ENCODE results near the gene CBY1. TPM values are rescaled to one million over a fixed set of nuclear protein-coding genes. Genes with fewer than 3 reads are reported as not detected.

CBY1 gene
- total and polyA plus RNA-seq, 4 donors = 6.3 to 14.9 (median 8.9) TPM

DNA sequence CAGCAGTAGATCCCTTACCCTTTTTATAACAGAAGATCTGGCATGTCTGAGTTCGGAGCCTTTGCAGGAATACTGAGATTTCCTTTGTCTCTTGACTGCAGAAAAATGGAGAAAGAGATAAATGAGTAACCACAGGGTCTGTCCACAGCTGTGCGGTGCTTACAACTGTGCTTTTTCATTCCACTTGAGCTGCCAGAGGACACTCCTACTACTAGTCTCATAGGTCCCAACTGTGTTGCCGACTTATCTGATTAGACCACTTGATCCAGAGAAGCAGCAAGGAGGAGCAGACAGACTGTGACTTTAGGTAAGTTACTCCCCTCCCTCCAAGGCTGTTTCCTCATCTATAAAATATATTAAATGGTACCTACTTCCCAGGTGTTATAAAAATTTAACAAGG, 17.7 kb upstream of the CBY1 start:
- TF ChIP-seq, protein P1, sequence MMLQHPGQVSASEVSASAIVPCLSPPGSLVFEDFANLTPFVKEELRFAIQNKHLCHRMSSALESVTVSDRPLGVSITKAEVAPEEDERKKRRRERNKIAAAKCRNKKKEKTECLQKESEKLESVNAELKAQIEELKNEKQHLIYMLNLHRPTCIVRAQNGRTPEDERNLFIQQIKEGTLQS (IDR thresholded peaks at IDR 0.05) = no peak
- TF ChIP-seq, protein P2, sequence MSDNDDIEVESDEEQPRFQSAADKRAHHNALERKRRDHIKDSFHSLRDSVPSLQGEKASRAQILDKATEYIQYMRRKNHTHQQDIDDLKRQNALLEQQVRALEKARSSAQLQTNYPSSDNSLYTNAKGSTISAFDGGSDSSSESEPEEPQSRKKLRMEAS (IDR thresholded peaks at IDR 0.05) = no peak
- no peak for TF ChIP-seq RAD21 (IDR thresholded peaks at IDR 0.05)
- no peak for TF ChIP-seq HNF4A (conservative IDR thresholded peaks at IDR 0.05)
- TF ChIP-seq, protein P3, sequence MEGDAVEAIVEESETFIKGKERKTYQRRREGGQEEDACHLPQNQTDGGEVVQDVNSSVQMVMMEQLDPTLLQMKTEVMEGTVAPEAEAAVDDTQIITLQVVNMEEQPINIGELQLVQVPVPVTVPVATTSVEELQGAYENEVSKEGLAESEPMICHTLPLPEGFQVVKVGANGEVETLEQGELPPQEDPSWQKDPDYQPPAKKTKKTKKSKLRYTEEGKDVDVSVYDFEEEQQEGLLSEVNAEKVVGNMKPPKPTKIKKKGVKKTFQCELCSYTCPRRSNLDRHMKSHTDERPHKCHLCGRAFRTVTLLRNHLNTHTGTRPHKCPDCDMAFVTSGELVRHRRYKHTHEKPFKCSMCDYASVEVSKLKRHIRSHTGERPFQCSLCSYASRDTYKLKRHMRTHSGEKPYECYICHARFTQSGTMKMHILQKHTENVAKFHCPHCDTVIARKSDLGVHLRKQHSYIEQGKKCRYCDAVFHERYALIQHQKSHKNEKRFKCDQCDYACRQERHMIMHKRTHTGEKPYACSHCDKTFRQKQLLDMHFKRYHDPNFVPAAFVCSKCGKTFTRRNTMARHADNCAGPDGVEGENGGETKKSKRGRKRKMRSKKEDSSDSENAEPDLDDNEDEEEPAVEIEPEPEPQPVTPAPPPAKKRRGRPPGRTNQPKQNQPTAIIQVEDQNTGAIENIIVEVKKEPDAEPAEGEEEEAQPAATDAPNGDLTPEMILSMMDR (IDR thresholded peaks at IDR 0.05; ENCODE audit: low read depth, low read length, missing input control) = no peak
- no peak for TF ChIP-seq FOXA1 (IDR thresholded peaks at IDR 0.05)
- no peak for TF ChIP-seq HNF4G (IDR thresholded peaks at IDR 0.05)
- no peak for TF ChIP-seq TAF1 (conservative IDR thresholded peaks at IDR 0.05)
- TF ChIP-seq, protein P4, sequence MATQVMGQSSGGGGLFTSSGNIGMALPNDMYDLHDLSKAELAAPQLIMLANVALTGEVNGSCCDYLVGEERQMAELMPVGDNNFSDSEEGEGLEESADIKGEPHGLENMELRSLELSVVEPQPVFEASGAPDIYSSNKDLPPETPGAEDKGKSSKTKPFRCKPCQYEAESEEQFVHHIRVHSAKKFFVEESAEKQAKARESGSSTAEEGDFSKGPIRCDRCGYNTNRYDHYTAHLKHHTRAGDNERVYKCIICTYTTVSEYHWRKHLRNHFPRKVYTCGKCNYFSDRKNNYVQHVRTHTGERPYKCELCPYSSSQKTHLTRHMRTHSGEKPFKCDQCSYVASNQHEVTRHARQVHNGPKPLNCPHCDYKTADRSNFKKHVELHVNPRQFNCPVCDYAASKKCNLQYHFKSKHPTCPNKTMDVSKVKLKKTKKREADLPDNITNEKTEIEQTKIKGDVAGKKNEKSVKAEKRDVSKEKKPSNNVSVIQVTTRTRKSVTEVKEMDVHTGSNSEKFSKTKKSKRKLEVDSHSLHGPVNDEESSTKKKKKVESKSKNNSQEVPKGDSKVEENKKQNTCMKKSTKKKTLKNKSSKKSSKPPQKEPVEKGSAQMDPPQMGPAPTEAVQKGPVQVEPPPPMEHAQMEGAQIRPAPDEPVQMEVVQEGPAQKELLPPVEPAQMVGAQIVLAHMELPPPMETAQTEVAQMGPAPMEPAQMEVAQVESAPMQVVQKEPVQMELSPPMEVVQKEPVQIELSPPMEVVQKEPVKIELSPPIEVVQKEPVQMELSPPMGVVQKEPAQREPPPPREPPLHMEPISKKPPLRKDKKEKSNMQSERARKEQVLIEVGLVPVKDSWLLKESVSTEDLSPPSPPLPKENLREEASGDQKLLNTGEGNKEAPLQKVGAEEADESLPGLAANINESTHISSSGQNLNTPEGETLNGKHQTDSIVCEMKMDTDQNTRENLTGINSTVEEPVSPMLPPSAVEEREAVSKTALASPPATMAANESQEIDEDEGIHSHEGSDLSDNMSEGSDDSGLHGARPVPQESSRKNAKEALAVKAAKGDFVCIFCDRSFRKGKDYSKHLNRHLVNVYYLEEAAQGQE (IDR thresholded peaks at IDR 0.05) = no peak
- TF ChIP-seq, protein P5, sequence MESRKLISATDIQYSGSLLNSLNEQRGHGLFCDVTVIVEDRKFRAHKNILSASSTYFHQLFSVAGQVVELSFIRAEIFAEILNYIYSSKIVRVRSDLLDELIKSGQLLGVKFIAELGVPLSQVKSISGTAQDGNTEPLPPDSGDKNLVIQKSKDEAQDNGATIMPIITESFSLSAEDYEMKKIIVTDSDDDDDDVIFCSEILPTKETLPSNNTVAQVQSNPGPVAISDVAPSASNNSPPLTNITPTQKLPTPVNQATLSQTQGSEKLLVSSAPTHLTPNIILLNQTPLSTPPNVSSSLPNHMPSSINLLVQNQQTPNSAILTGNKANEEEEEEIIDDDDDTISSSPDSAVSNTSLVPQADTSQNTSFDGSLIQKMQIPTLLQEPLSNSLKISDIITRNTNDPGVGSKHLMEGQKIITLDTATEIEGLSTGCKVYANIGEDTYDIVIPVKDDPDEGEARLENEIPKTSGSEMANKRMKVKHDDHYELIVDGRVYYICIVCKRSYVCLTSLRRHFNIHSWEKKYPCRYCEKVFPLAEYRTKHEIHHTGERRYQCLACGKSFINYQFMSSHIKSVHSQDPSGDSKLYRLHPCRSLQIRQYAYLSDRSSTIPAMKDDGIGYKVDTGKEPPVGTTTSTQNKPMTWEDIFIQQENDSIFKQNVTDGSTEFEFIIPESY (IDR thresholded peaks at IDR 0.05) = no peak
- TF ChIP-seq SP1 (IDR thresholded peaks at IDR 0.05) = no peak
- TF ChIP-seq YY1 (IDR thresholded peaks at IDR 0.05) = no peak
- no peak for TF ChIP-seq EGR1 (IDR thresholded peaks at IDR 0.05; ENCODE audit: low read depth in 2 of 2)
- no peak for TF ChIP-seq GABPA (IDR thresholded peaks at IDR 0.05 in 1 of 2, conservative IDR thresholded peaks at IDR 0.05 in 1 of 2)
- no peak for TF ChIP-seq FOXA2 (IDR thresholded peaks at IDR 0.05)
- no peak for TF ChIP-seq RXRA (IDR thresholded peaks at IDR 0.05)
- TF ChIP-seq JUND (IDR thresholded peaks at IDR 0.05) = no peak
- Histone ChIP-seq H3K36me3 (ENCODE audit: control insufficient read depth in 4 of 4, insufficient read depth in 3 of 4, low read depth in 1 of 4, low read length in 3 of 4) (no peaks in the 10 kb centered on the region), H3K27ac (ENCODE audit: low read depth in 1 of 2, low read length in 2 of 2) (no peak overlapping the region), H3K9me3 (ENCODE audit: control insufficient read depth in 4 of 4, low read length in 3 of 4) (no peaks in the 10 kb centered on the region), H3K4me3 (ENCODE audit: low read depth in 1 of 3, low read length in 3 of 3) (no peak overlapping the region), H3K27me3 (ENCODE audit: control insufficient read depth in 4 of 4, insufficient read depth in 4 of 4, low read length in 3 of 4) (no peaks in the 10 kb centered on the region), H3K4me1 (ENCODE audit: control insufficient read depth in 4 of 4, insufficient read depth in 4 of 4, low read length in 3 of 4) (no peaks in the 10 kb centered on the region), H3K9ac (ENCODE audit: low read depth in 1 of 2, low read length in 2 of 2) (no peak overlapping the region)
- WGBS = 49% methylated on average over 3 of the region's 3 CpGs
- no peak for DNase-seq (ENCODE audit: low spot score)
